ENCODE measurements around the gene GRIP2. TPM values are rescaled to one million over a fixed set of nuclear protein-coding genes. Genes with fewer than 3 reads are reported as not detected.
A peak's percentile ranks its signal among the peaks of the same experiment; 100 is the strongest.

Gene GRIP2
- total and polyA plus RNA-seq, 2 experiments from 2014 or later: 0.73 to 2.4 TPM

GRCh38 chr3:14550181-14550580, 10.0 kb upstream of the GRIP2 start:
- H3K4me3 ChIP-seq: no peak overlapping the region
- no peak for TF ChIP-seq CTCF (IDR thresholded peaks at IDR 0.05; ENCODE audit: poor library complexity)
- TF ChIP-seq EZH2 (IDR thresholded peaks at IDR 0.05; ENCODE audit: borderline replicate concordance): no peak
- no peak for TF ChIP-seq EZH2phosphoT487 (IDR thresholded peaks at IDR 0.05; ENCODE audit: low read depth, severe bottlenecking, unreplicated experiment)
- H4K20me1 ChIP-seq (ENCODE audit: insufficient read depth, poor library complexity, severe bottlenecking): no peaks in the 10 kb centered on the region
- no peaks in the 10 kb centered on the region for H3K9me3 ChIP-seq (ENCODE audit: low read depth)
- H3K4me1 ChIP-seq (ENCODE audit: insufficient read depth): no peaks in the 10 kb centered on the region
- 95% methylated on average over 5 of the region's 6 CpGs for WGBS (ENCODE audit: low lambda C conversion rate, missing lambda C conversion rate)
- no peaks in the 10 kb centered on the region for H3K36me3 ChIP-seq (replicated peaks; ENCODE audit: insufficient read depth, low read depth)
- no peaks in the 10 kb centered on the region for H3K79me2 ChIP-seq
- DNase-seq (ENCODE audit: low spot score): no peak
- no peak overlapping the region for H2AFZ ChIP-seq
- H3K9me2 ChIP-seq (replicated peaks; ENCODE audit: insufficient read depth): no peaks in the 10 kb centered on the region
- H3K4me2 ChIP-seq: no peak overlapping the region
- H3K27me3 ChIP-seq: no peaks in the 10 kb centered on the region
- no peak overlapping the region for H3K27ac ChIP-seq

- no peak overlapping the region for H3K27ac ChIP-seq
- no peaks in the 10 kb centered on the region for H4K20me1 ChIP-seq (ENCODE audit: insufficient read depth, poor library complexity, severe bottlenecking)
- H3K9me2 ChIP-seq (replicated peaks; ENCODE audit: insufficient read depth): no peaks in the 10 kb centered on the region
- DNase-seq (ENCODE audit: low spot score): no peak
- H3K27me3 ChIP-seq: no peaks in the 10 kb centered on the region
- H3K9me3 ChIP-seq (ENCODE audit: low read depth): no peaks in the 10 kb centered on the region
- WGBS (ENCODE audit: low lambda C conversion rate, missing lambda C conversion rate): 73% methylated on average over 8 of the region's 8 CpGs
- H3K4me2 ChIP-seq: no peak overlapping the region
- no peaks in the 10 kb centered on the region for H3K4me1 ChIP-seq (ENCODE audit: insufficient read depth)
- no peak overlapping the region for H3K4me3 ChIP-seq
- no peak overlapping the region for H2AFZ ChIP-seq
- H3K36me3 ChIP-seq (replicated peaks; ENCODE audit: insufficient read depth, low read depth): no peaks in the 10 kb centered on the region
- no peaks in the 10 kb centered on the region for H3K79me2 ChIP-seq
- TF ChIP-seq EZH2phosphoT487 (IDR thresholded peaks at IDR 0.05; ENCODE audit: low read depth, severe bottlenecking, unreplicated experiment): no peak
- TF ChIP-seq CTCF (IDR thresholded peaks at IDR 0.05; ENCODE audit: poor library complexity): peak; percentile 10
Measured at GRCh38 chr3:14549256-14549919, 9.2 kb upstream of the GRIP2 start.

DNA sequence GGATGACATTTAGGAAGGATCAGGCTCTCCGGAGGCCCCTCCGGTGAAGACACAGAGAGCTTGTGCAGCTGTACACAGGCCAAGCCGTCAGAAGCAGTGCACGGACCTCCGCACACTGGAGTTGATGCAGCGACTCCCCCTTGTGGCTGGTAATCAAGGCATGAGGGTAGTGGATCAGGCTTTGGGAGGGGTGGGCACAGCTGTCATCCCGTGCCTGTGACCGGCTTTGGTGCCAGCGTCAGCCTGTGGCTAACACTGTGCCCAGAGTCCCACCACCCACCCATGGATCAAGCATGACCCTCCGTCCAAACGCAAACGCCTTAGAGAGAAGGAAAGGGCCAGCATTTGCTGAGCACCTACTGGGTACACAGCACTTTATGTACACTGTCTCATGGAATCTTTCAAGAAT, 8.2 kb upstream of the GRIP2 start:
- WGBS (ENCODE audit: low lambda C conversion rate, missing lambda C conversion rate): 14% methylated on average over 12 of the region's 12 CpGs
- TF ChIP-seq CTCF (IDR thresholded peaks at IDR 0.05; ENCODE audit: poor library complexity): peak; percentile 65
- no peak for TF ChIP-seq EZH2 (IDR thresholded peaks at IDR 0.05; ENCODE audit: borderline replicate concordance)
- no peak for TF ChIP-seq EZH2phosphoT487 (IDR thresholded peaks at IDR 0.05; ENCODE audit: low read depth, severe bottlenecking, unreplicated experiment)
- no peak overlapping the region for H3K4me3 ChIP-seq

More for the DNA sequence above, 8.2 kb upstream of the GRIP2 start:
- Histone ChIP-seq H3K27me3 (no peaks in the 10 kb centered on the region), H3K36me3 (replicated peaks; ENCODE audit: insufficient read depth, low read depth) (no peaks in the 10 kb centered on the region), H3K4me1 (ENCODE audit: insufficient read depth) (no peaks in the 10 kb centered on the region), H3K9me2 (replicated peaks; ENCODE audit: insufficient read depth) (no peaks in the 10 kb centered on the region), H2AFZ (no peak overlapping the region), H3K9me3 (ENCODE audit: low read depth) (no peaks in the 10 kb centered on the region), H4K20me1 (ENCODE audit: insufficient read depth, poor library complexity, severe bottlenecking) (no peaks in the 10 kb centered on the region), H3K4me2 (peak overlapping the region; percentile 31), H3K79me2 (no peaks in the 10 kb centered on the region), H3K27ac (peak overlapping the region; percentile 65)
- peak; percentile 78 for DNase-seq (ENCODE audit: low spot score)

All from hepatocyte (in vitro differentiated cells).